GM18867 (cell line): ENCODE results near the gene FNDC5.

Experiments
- ATAC-seq: cut with Tn5 transposase; IDR thresholded peaks from one replicate; pipeline ENCODE4 v1.9.1; 2021; ENCODE audit warnings: mild to moderate bottlenecking, moderate library complexity; ENCODE audit not compliant: unreplicated experiment

FNDC5 gene

GRCh38 chr1:32885676-32886003, 14.9 kb upstream of the FNDC5 start:
- ATAC-seq: no peak

GRCh38 chr1:32884726-32885125, 14.0 kb upstream of the FNDC5 start:
- no peak for ATAC-seq

DNA sequence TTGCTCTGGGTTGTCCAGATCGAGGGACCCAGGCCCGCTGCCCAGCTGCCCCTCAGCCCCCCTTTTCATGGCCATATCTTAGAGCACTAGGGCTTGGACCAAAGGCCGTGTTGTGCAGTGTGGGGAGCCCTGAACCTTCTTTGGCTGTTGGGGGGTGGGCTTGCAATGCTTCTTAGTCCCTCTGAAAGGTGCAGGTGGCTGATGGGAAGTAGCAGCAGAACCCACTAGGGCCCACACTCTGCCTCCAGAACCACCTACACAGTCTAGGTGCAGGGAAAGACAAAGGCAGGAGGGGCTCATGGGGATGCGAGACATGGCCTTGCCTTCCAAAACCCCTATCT, 13.3 kb upstream of the FNDC5 start:
- ATAC-seq: no peak

DNA sequence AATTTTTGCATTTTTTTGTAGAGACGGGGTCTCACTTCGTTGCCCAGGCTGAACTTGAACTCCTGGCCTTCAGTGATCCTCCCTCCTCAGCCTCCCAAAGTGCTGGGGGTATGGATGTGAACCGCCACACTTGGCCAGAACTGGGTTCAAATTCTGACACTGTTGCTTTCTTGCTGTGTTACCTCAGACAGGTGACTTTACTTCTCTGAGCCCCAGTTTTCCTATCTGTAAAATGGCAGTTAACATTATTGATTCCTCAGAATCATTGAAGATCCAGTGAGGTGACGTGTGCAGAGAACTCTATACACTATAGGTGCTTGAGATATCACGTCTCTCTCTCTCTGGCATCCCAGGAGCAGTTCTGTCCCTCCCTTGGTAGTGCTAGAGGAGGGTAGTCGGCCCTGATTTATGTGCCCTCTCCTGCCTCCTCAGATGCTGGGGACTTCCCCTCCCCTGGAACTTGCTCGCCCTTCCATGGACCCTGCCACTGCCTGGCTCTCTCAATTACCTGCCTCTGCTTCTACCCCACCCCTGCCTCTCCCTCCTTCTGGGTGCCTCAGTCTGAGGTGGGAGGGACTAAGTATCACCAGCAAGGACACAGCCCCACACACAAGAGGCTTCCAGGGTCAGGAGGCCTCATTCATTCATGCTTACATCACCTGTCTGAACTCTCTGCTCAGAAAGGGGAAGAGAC, 12.8 kb upstream of the FNDC5 start:
- no peak for ATAC-seq

DNA sequence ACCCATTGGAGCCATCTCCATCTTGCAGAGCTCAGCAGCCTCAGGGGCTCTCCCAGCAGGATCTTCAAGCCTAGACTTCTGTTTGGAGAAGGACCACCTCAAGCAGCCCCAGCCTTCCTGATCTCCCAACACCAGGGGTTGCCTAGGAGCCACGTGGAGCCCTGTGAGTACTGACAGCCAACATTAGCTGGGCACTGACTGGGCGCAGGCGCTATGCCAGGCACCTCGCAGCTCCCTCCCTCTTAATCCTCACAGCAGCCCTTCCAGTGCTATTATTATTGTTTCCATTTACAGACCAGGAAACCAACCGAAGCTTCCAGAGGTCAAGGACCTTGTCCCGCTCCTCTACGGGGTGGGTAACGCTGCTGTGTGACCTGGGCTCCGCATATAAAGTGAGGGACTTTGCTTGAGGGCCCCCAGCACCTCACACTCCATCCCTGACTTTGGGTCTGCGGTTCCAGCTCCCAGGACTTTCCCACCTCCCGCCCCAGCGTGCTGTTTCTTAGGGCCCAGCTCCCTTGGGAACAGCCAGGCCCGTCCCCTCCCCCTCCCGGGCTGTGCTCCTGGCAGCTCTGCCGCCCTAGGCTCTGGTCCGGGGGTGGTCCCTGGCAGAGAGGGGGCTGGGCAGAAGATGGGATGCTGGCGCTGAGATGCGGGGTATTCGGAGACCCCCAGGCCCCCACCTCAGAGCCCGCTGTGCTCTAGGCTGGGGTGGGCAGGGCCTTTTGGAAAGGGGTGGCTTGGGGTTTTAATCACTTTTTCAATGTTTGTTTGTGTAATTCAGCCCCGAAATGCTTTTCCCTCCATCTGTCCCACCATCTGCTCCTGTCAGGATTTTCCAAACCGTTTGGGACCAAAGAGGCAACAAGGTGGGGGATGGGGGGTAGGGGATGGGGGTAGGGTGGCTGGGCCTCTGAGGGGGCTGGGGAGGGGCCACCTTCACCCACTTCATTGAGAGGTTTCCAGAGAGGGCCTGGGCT, 11.4 kb upstream of the FNDC5 start:
- no peak for ATAC-seq

DNA sequence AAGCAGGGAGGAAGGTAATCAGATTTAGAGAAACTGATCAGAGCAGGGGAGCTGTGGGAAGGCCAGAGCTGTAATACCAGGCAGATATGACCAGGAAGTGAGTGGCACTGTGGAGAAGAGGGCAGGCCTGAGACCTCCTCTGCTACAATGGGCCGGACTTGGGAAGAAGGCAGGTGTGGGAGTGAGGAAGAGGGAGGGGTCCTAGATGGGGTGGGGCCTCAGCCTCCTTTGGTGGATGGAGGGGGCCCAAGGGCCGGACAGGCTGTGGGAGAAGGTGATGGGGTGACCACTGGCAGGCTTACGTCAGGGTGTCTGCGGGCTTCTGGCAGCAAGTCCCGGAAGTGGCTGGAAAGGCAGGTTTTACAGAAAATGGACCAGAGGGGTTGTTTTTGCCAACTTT, 10.6 kb upstream of the FNDC5 start:
- no peak for ATAC-seq

DNA sequence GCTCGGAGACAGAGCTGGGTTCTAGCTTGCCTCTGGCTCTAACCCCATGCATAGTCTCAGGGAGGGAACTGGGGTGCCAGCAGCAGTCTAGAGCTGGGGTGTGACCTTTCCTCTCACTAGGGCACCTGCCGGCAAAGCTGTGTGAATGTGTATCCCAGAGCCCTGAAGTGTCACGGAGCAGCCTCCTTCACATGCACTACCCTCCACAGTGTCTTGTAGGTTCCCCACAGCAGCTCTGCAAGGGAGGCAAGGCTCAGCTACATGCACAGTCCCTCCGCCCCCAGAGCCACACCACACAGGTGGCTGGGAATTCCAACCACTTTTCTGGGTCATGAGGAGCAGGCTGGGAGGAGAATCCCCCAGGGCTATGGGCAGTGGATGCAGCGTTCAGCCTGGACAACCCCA, 7.9 kb upstream of the FNDC5 start:
- ATAC-seq: no peak

DNA sequence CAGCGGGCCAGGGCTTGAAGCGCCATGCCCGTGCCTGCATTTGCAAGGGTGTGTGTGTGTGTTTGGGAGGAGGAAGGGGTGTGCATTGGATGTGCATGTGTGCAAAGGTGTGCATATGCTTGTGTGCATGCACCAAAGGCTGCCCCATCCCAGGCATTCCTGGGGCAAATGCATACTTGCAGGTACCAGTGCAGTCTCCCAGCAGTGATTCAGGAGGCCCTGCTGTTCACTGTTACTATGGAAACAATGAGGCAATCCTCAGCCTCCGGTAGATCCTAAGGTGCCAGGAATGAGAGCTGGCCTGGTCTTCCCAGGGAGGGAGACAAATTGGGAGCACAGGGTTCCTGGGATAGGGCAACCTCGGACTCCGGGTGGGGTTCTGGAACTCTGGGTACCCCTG, 7.5 kb upstream of the FNDC5 start:
- ATAC-seq: no peak

GRCh38 chr1:32877211-32878110, 6.7 kb upstream of the FNDC5 start:
- ATAC-seq: no peak

- ATAC-seq: no peak
Measured at GRCh38 chr1:32876341-32877210, 5.9 kb upstream of the FNDC5 start.

DNA sequence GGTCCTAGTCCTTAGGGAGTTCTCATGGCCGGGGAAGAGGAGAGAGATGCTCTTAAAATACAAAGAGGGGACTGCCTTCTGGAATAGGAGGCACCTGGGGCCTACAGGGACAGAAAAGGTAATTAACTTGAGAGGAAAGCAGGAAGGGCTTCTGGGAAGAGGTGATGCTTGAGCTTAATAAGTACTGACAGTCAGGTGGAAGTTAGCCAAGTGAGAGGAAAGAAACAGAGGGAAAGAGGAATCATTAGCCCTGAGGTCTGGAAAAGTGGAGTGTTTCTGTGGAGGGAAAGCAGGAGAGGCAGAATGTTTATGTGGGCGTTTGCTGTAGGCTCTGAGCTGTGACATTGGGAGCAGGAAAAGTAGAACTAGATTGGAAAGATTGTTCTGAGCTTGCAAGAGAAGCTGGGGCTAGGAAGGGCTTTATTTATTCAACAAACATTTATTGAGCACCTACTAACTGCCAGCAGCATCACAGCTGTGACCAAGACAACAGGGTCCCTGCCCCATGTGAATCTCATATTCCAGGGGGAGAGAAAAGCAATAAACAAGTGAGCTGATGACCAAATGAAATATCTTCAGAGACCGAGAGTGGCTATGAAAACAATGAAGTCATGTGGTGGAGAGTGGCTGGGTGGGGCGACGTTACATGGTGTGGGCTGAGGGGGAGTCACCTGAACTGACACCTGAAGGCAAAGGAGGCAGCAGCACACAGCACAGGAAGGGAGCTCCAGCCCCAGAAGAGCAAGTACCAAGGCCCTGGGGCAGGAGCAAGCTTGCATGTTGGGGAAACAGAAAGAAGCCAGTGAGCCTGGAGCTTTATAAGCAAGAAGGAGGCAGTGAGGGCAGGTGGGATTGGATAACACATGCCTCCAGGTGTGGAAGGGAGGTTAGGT, 4.4 kb upstream of the FNDC5 start:
- ATAC-seq: no peak

- no peak for ATAC-seq
Measured at GRCh38 chr1:32873484-32873883, 2.8 kb upstream of the FNDC5 start.

DNA sequence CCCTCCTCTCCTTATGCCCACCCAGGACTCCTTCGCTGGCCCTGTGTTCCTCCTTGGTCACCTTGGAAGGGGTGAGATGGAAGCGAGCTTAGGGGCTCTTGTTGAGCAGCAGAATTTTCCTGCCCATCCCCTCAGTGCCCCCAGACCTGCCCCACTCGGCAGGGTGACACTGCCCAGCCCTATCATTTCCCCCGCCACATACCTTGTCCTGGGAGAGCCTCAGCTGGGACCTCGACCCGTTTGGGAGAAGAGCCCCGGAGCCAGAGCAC, 1.4 kb upstream of the FNDC5 start:
- ATAC-seq: no peak

DNA sequence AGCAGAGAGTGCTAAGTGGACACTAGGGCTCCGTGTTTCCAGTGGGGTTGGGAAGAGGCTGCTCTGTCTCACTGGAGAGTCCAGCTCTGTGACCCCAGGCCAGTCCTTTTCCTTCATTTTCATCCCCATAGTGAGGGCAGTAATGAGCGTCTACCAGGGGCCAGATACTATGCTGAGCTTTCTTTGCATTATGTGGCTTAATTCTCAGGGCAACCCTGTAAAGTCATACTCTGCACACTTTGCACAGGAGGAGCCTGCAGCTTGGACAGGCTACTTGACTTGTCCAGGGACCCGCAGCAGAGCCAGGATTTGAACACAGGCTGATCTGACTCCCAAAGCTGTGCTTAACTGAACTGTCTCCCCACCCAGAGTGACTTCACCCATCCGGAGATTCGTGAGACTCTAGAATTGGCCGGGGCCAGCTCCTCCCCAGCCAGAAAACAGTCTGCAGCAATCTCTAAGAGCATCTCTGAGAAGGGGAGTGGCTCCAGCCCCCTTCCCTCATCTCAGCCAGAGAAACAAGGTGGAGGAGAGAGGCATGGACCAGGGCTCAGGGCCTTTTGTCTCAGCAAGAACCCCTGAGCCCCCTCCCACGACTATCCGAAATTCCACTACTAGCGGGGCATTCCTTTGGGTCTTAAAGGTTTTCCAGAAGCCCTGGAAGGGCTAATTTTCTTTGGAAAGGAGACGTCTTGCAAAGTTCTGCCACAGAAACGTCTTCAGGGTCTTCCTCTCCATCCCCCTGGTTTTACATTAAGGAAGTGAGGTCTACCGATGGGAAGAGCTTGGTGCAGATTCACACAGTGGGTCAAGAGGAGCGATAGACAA, 866 bp upstream of the FNDC5 start:
- ATAC-seq: no peak

DNA sequence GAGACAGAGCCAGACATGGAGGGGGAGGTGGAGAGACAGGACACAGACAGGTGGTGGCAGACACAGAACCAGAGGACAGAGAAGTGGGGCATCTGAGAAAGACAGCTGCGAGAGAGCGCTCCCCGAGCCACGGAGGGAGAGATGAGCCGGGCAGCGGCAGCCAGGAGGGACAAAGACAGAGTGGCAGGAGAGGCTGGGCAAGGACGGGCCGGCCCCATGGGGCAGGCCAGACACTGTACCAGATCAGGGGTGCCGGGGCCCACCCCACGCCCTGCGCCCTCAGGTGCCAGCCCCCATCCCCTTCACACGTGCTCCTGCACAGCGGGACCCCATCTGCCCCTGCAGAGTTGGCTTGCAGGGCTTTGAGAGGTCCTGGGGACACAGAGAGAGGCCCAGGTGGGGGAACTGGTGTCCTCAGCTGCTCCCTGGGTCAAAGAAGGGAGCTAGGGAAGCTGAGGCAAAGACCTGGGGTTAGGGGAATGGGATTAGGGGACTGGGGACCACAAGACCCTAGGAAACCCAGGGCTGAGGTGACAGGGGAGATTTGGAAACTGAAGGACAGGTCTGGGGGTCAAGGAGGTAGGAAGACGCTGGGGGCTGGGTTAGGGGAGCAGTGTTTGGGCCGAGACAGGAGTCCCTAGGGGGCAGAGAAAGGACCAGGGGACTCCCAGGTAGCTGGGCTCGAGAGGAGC, 643 bp downstream of the FNDC5 start:
- ATAC-seq: no peak

DNA sequence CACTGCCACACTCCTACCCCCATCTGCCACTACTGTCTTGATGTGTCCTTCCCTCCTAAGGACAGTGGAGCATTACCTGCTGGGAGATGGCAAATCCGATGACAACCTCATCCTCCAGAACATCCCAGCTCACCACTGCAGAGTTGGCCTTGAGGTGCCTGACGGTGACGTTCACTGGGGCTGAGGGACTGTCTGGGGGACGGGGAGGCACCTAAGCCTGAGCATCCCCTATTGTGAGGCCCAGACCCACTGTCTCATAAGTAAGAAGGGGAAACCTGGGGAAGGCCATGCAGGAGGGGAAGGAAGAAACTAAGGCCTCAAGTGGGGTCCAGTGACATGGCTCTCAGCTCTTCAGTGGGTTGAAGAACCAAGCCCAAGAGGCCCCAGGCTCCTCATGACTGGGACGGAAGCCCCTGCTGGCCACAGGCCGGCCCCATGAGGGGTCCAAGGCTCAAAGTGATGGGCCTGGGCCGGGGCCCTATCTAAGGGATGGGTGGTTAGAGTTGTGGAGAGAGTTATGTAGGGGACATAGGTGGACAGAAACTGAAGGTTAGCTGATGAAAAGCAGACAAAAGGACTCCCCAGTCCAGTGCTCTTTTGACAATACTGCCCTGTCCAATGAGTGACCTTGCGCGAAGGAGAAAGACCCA, 1.8 kb downstream of the FNDC5 start:
- no peak for ATAC-seq

DNA sequence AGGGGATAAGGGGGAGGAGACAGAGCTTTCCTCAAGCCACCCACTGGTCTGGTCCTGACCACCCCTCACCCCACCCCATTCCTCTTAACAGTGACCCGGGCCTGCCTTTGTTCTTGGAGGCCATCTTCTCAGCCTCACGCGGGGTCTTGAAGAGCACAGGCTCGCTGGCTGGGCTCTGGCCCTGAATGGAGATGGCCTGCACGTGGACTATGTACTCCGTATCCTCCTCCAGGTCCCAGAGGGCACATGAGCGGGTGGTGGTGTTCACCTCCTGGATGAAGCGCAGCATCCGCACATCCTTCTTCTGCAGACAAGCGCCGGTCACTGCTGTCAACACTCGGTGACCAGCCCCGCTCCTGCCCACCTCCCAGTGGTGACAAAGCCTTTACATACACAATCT, 2.6 kb downstream of the FNDC5 start:
- ATAC-seq: no peak

GRCh38 chr1:32867671-32868070, 3.0 kb downstream of the FNDC5 start:
- ATAC-seq: no peak
